HG03097 (cell line): ENCODE data around the gene UBASH3B.

Source experiments
- ATAC-seq: cut with Tn5 transposase; IDR thresholded peaks from one replicate; pipeline ENCODE4 v1.9.1; 2021; ENCODE audit not compliant: unreplicated experiment, low FRiP score

UBASH3B gene

GRCh38 chr11:122705396-122705795, 49.9 kb downstream of the UBASH3B start:
- no peak for ATAC-seq

- ATAC-seq: no peak
These were observed 51.0 kb downstream of the UBASH3B start for GRCh38 chr11:122706291-122707088.

GRCh38 chr11:122707111-122707510, 51.6 kb downstream of the UBASH3B start:
- no peak for ATAC-seq

GRCh38 chr11:122707901-122708300, 52.4 kb downstream of the UBASH3B start:
- no peak for ATAC-seq

GRCh38 chr11:122709039-122709760, 53.7 kb downstream of the UBASH3B start:
- ATAC-seq: no peak

- ATAC-seq: no peak
These were observed 55.8 kb downstream of the UBASH3B start for GRCh38 chr11:122711362-122711761.

GRCh38 chr11:122711831-122712381, 56.4 kb downstream of the UBASH3B start:
- ATAC-seq: no peak

- ATAC-seq: no peak
These were observed 58.5 kb downstream of the UBASH3B start for GRCh38 chr11:122714004-122714403.

- no peak for ATAC-seq
These were observed 59.0 kb downstream of the UBASH3B start for GRCh38 chr11:122714484-122714883.

- ATAC-seq: no peak
These were observed 60.3 kb downstream of the UBASH3B start for GRCh38 chr11:122715548-122716440.

- peak; percentile 59 for ATAC-seq
These were observed 61.8 kb downstream of the UBASH3B start for GRCh38 chr11:122717264-122717867.

GRCh38 chr11:122720107-122720881, 64.8 kb downstream of the UBASH3B start:
- no peak for ATAC-seq

GRCh38 chr11:122721201-122721963, 65.9 kb downstream of the UBASH3B start:
- no peak for ATAC-seq

- ATAC-seq: no peak
These were observed 66.4 kb downstream of the UBASH3B start for GRCh38 chr11:122721964-122722266.

- no peak for ATAC-seq
These were observed 67.6 kb downstream of the UBASH3B start for GRCh38 chr11:122723106-122723505.

GRCh38 chr11:122723576-122723975, 68.1 kb downstream of the UBASH3B start:
- ATAC-seq: no peak

- no peak for ATAC-seq
These were observed 69.0 kb downstream of the UBASH3B start for GRCh38 chr11:122724520-122724919.

GRCh38 chr11:122726028-122726427, 70.5 kb downstream of the UBASH3B start:
- ATAC-seq: no peak
